ENCODE data around the gene SMIM36. TPM values are rescaled to one million over a fixed set of nuclear protein-coding genes. Genes with fewer than 3 reads are reported as not detected.
A peak's percentile ranks its signal among the peaks of the same experiment; 100 is the strongest.

The SMIM36 gene
- total RNA-seq, 2 experiments from 2014 or later: not detected

DNA sequence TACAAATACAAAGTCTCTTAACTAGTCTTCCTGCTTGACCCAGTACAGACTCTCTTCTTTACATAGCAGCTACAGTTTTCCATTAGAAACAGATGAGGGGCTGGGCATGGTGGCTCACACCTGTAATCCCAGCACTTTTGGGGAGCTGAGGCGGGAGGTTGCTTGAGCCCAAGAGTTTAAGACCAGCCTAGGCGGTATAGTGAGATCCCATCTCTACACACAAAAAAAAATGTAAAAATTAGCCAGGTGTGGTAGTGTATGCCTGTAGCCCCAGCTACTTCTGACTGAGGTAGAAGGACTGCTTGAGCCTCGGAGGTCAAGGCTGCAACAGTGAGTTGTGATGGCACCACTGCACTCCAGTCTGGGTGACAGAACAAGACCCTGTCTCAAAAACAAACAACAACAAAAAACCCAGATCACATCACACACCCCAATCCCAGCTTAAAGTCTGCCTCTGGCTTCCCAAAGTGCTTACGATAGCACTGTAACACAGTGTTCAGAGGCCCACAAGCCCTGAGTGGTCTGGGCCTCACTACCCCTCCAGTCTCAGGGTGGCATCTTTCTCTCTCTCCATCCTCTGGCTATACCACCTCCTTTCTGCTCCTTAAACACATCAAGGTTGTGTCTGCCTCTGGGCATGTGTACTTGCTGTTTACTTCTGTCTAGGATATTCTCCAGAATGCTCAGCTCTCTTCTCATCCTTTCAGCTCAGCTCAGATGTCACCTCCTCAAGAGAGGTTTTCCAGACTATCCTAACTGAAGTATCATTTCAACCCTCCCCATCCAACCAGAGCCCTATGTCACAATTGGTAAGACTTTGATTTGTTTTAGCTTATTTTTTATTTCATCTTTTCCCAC, 93.6 kb downstream of the SMIM36 start:
- H3K79me2 ChIP-seq (ENCODE audit: insufficient read depth, low read depth, low read length): peaks cover 73% of the 10 kb centered on the region
- peaks cover 68% of the 10 kb centered on the region for H3K36me3 ChIP-seq (ENCODE audit: insufficient read depth, low read length)
- H3K4me2 ChIP-seq (ENCODE audit: low read length): peak overlapping the region; percentile 16; the same call in 1 of the 2 replicates
- H3K4me3 ChIP-seq (ENCODE audit: low read depth, low read length, poor library complexity, severe bottlenecking): no peak overlapping the region
- no peak overlapping the region for H2AFZ ChIP-seq (ENCODE audit: low read length)
- ChIA-PET CTCF (ENCODE audit: unreplicated experiment) (no interaction called here), POLR2A (interaction anchor here (1.0 to 2.3 kb wide), 5 partner anchors 12 to 91 kb away, joined by 3 to 6 read pairs (median 4); no protein-coding TSS in a partner anchor)
- H4K20me1 ChIP-seq (ENCODE audit: insufficient read depth, low read length): peaks cover 22% of the 10 kb centered on the region
- no peaks in the 10 kb centered on the region for H3K9me3 ChIP-seq (ENCODE audit: low read length)
- no peaks in the 10 kb centered on the region for H3K9me2 ChIP-seq (ENCODE audit: insufficient read depth, low read length)
- intact Hi-C loops (cut with micrococcal nuclease; ENCODE audit: unreplicated experiment): no loop called here
- BruUV-seq (replicated peaks): no TSS peak
- no peak for DNase-seq (ENCODE audit: low spot score)
- no peak overlapping the region for H3K27ac ChIP-seq (ENCODE audit: low read depth, low read length, poor library complexity, severe bottlenecking)
- H3K4me1 ChIP-seq (ENCODE audit: insufficient read depth, low read length, poor library complexity, severe bottlenecking): peaks cover 46% of the 10 kb centered on the region
- TF ChIP-seq EZH2phosphoT487 (IDR thresholded peaks at IDR 0.05; ENCODE audit: borderline replicate concordance, low read depth, low read length) (no peak), CTCF (conservative IDR thresholded peaks at IDR 0.05; ENCODE audit: low read length) (no peak)

GRCh38 chr17:55416470-55417052, 94.7 kb downstream of the SMIM36 start:
- POLR2A ChIA-PET: interaction anchor here (1.2 to 2.3 kb wide), 2 partner anchors 22 to 30 kb away, joined by 3 to 6 read pairs; no protein-coding TSS in a partner anchor
- no peak overlapping the region for H3K4me2 ChIP-seq (ENCODE audit: low read length)
- no peak overlapping the region for H2AFZ ChIP-seq (ENCODE audit: low read length)
- H3K9me2 ChIP-seq (ENCODE audit: insufficient read depth, low read length): no peaks in the 10 kb centered on the region
- intact Hi-C loops (cut with micrococcal nuclease; ENCODE audit: unreplicated experiment): no loop called here
- H3K27ac ChIP-seq (ENCODE audit: low read depth, low read length, poor library complexity, severe bottlenecking): no peak overlapping the region
- no peak for DNase-seq (ENCODE audit: low spot score)
- BruUV-seq (replicated peaks): no TSS peak
- no peak overlapping the region for H3K4me3 ChIP-seq (ENCODE audit: low read depth, low read length, poor library complexity, severe bottlenecking)
- no peaks in the 10 kb centered on the region for H3K9me3 ChIP-seq (ENCODE audit: low read length)
- peaks cover 39% of the 10 kb centered on the region for H3K4me1 ChIP-seq (ENCODE audit: insufficient read depth, low read length, poor library complexity, severe bottlenecking)
- TF ChIP-seq EZH2phosphoT487 (IDR thresholded peaks at IDR 0.05; ENCODE audit: borderline replicate concordance, low read depth, low read length): no peak
- no peak for TF ChIP-seq CTCF (conservative IDR thresholded peaks at IDR 0.05; ENCODE audit: low read length)
- H4K20me1 ChIP-seq (ENCODE audit: insufficient read depth, low read length): peaks cover 22% of the 10 kb centered on the region
- CTCF ChIA-PET (ENCODE audit: unreplicated experiment): no interaction called here
- peaks cover 79% of the 10 kb centered on the region for H3K36me3 ChIP-seq (ENCODE audit: insufficient read depth, low read length)
- H3K79me2 ChIP-seq (ENCODE audit: insufficient read depth, low read depth, low read length): peaks cover 72% of the 10 kb centered on the region
